Breast epithelium (tissue), 4 donors: ENCODE measurements around the gene MTRF1. TPM values are rescaled to one million over a fixed set of nuclear protein-coding genes. Genes with fewer than 3 reads are reported as not detected.

Experiments used
- DNase-seq, 2 donors: peaks; one replicate each; pipeline ENCODE4 v3.0.0-alpha.2; 2019; ENCODE audit warnings: low spot score in 2 of 2
- H3K27ac ChIP-seq, 2 donors: fragments of 200-600 bp; sonication (generic) in 1 of 2; one replicate each; pipeline ENCODE4 v1.5.1; 2016 to 2019; ENCODE audit warnings: mild to moderate bottlenecking in 1 of 2
- H3K27me3 ChIP-seq, 2 donors: fragments of 200-600 bp; sonication (generic) in 1 of 2; one replicate each; pipeline versions ENCODE4 v1.5.1 to v1.6.0; 2017 to 2019; ENCODE audit warnings: control low read depth in 1 of 2, mild to moderate bottlenecking in 1 of 2
- H3K36me3 ChIP-seq: fragments of 200-600 bp; one replicate; pipeline ENCODE4 v1.5.1; 2019
- H3K4me1 ChIP-seq, 2 donors: fragments of 200-600 bp; sonication (generic); one replicate each; pipeline ENCODE4 v1.5.1; 2016 to 2019; ENCODE audit warnings: control low read depth in 1 of 2
- H3K4me3 ChIP-seq, 3 donors: fragments of 200-600 bp; sonication (generic); 1 replicate in 2 of 3; 2 replicates in 1 of 3; pipeline ENCODE4 v1.5.1; 2016 to 2019; ENCODE audit warnings: mild to moderate bottlenecking in 3 of 3, moderate library complexity in 2 of 3
- H3K9me3 ChIP-seq, 2 donors: fragments of 200-600 bp; sonication (generic) in 1 of 2; one replicate each; pipeline ENCODE4 v1.5.1; 2016 to 2019; ENCODE audit warnings: control low read depth in 1 of 2
- CTCF ChIP-seq, 3 donors: fragments of 450-650 bp; IDR thresholded peaks; one replicate each; pipeline ENCODE4 v1.5.1; 2016 to 2017; ENCODE audit warnings: antibody characterized with exemption in 3 of 3, mild to moderate bottlenecking in 3 of 3, moderate library complexity in 3 of 3
- POLR2A ChIP-seq: fragments of 450-650 bp; IDR thresholded peaks from one replicate; pipeline ENCODE4 v1.6.1; 2016; ENCODE audit warnings: antibody characterized with exemption, mild to moderate bottlenecking, moderate library complexity
- POLR2AphosphoS5 ChIP-seq, 3 donors: sonication (generic); formaldehyde crosslinking; IDR thresholded peaks; one replicate each; pipeline ENCODE4 v1.6.1; 2017; ENCODE audit warnings: antibody characterized with exemption in 3 of 3
- intact Hi-C: fragments of 100-400 bp; cut with DNase I; formaldehyde crosslinking; loops from one replicate; pipeline ENCODE4 v1.15.1; 2023; ENCODE audit warnings: low total_unique reads
- total RNA-seq, 3 donors: library from RNA; depleted of rRNA; stranded (reverse); fragments of >200 nt; gene quantifications; one replicate each; pipeline ENCODE4 v1.1.0, GENCODE V29; 2016

MTRF1 gene
- total RNA-seq, 3 donors from 2014 or later, result 10.4 to 18.6 (median 12.8) TPM

GRCh38 chr13:41257535-41257934 is 5.8 kb downstream of the MTRF1 start:
- no peak for DNase-seq
- Histone ChIP-seq H3K4me1 (peaks cover 0 to under 1% of the 10 kb centered on the region in 2 donors), H3K4me3 (no peak overlapping the region), H3K27ac (no peak overlapping the region), H3K36me3 (peaks cover 6% of the 10 kb centered on the region), H3K27me3 (no peaks in the 10 kb centered on the region), H3K9me3 (no peaks in the 10 kb centered on the region)
- intact Hi-C loops, result no loop called here
- no peak for TF ChIP-seq POLR2A
- TF ChIP-seq POLR2AphosphoS5 (IDR thresholded peaks at IDR 0.05), result no peak
- TF ChIP-seq CTCF (IDR thresholded peaks at IDR 0.05), result no peak

GRCh38 chr13:41254902-41255301 is 8.5 kb downstream of the MTRF1 start:
- Histone ChIP-seq H3K36me3 (peaks cover 15% of the 10 kb centered on the region), H3K27me3 (no peaks in the 10 kb centered on the region), H3K27ac (no peak overlapping the region), H3K4me3 (no peak overlapping the region), H3K9me3 (no peaks in the 10 kb centered on the region), H3K4me1 (no peaks in the 10 kb centered on the region)
- intact Hi-C loops, result no loop called here
- TF ChIP-seq CTCF (IDR thresholded peaks at IDR 0.05) (no peak), POLR2A (no peak), POLR2AphosphoS5 (IDR thresholded peaks at IDR 0.05) (no peak)
- DNase-seq, result no peak

GRCh38 chr13:41250993-41251392 is 12.4 kb downstream of the MTRF1 start:
- no peaks in the 10 kb centered on the region for H3K4me1 ChIP-seq
- no peak overlapping the region for H3K4me3 ChIP-seq
- no peaks in the 10 kb centered on the region for H3K9me3 ChIP-seq
- H3K27ac ChIP-seq, result no peak overlapping the region
- H3K36me3 ChIP-seq, result peaks cover 15% of the 10 kb centered on the region
- DNase-seq, result no peak
- H3K27me3 ChIP-seq, result no peaks in the 10 kb centered on the region
- intact Hi-C loops, result no loop called here
- TF ChIP-seq POLR2A (no peak), POLR2AphosphoS5 (IDR thresholded peaks at IDR 0.05) (no peak), CTCF (IDR thresholded peaks at IDR 0.05) (no peak)

- Histone ChIP-seq H3K9me3 (no peaks in the 10 kb centered on the region), H3K27ac (no peak overlapping the region), H3K27me3 (no peaks in the 10 kb centered on the region), H3K4me3 (no peak overlapping the region), H3K36me3 (peaks cover 8% of the 10 kb centered on the region), H3K4me1 (no peaks in the 10 kb centered on the region)
- intact Hi-C loops, result no loop called here
- no peak for DNase-seq
- no peak for TF ChIP-seq POLR2AphosphoS5 (IDR thresholded peaks at IDR 0.05)
- no peak for TF ChIP-seq CTCF (IDR thresholded peaks at IDR 0.05)
- no peak for TF ChIP-seq POLR2A
Observed at GRCh38 chr13:41246969-41247680, 16.3 kb downstream of the MTRF1 start.

GRCh38 chr13:41244556-41244955 is 18.8 kb downstream of the MTRF1 start:
- H3K27me3 ChIP-seq, result no peaks in the 10 kb centered on the region
- no peak overlapping the region for H3K4me3 ChIP-seq
- no peaks in the 10 kb centered on the region for H3K9me3 ChIP-seq
- no peak overlapping the region for H3K27ac ChIP-seq
- no peak for DNase-seq
- no peaks in the 10 kb centered on the region for H3K4me1 ChIP-seq
- no peak for TF ChIP-seq POLR2A
- TF ChIP-seq POLR2AphosphoS5 (IDR thresholded peaks at IDR 0.05), result no peak
- no peak for TF ChIP-seq CTCF (IDR thresholded peaks at IDR 0.05)
- no peaks in the 10 kb centered on the region for H3K36me3 ChIP-seq
- intact Hi-C loops, result no loop called here
